CD14-positive monocyte (primary cell): ENCODE results near the gene NCAM1. TPM values are rescaled to one million over a fixed set of nuclear protein-coding genes. Genes with fewer than 3 reads are reported as not detected.
A peak's percentile ranks its signal among the peaks of the same experiment; 100 is the strongest.

Experiments used
- DNase-seq, 3 donors: peaks; one replicate each; pipeline ENCODE4 v3.0.0-alpha.2; 2011 to 2022
- H2AFZ ChIP-seq: 2 replicates; pipeline ENCODE4 v1.6.0; 2012; ENCODE audit warnings: mild to moderate bottlenecking, low read depth, low read length, inconsistent platforms; ENCODE audit not compliant: insufficient read depth, poor library complexity, severe bottlenecking
- H3K27ac ChIP-seq, 2 donors: 1 replicate in 1 of 2; 2 replicates in 1 of 2; pipeline ENCODE4 v1.5.1; 2012 to 2013; ENCODE audit warnings: low read length in 2 of 2, control low read depth in 1 of 2, inconsistent platforms in 1 of 2, low read depth in 1 of 2, mild to moderate bottlenecking in 1 of 2
- H3K27me3 ChIP-seq, 2 donors: one replicate each; pipeline versions ENCODE4 v1.6.0 to v1.6.1; 2011 to 2013; ENCODE audit warnings: low read length in 2 of 2; ENCODE audit not compliant: control insufficient read depth in 2 of 2, insufficient read depth in 2 of 2
- H3K36me3 ChIP-seq, 2 donors: replicated peaks in 1 of 2; 1 replicate in 1 of 2; 2 replicates in 1 of 2; pipeline versions ENCODE4 v1.5.1 to v1.6.1; 2012 to 2013; ENCODE audit warnings: low read length in 2 of 2, control low read depth in 1 of 2, inconsistent platforms in 1 of 2, mild to moderate bottlenecking in 1 of 2; ENCODE audit not compliant: insufficient read depth in 2 of 2, control insufficient read depth in 1 of 2
- H3K4me1 ChIP-seq, 2 donors: 1 replicate in 1 of 2; 2 replicates in 1 of 2; pipeline versions ENCODE4 v1.5.1 to v1.6.1; 2012 to 2013; ENCODE audit warnings: low read length in 2 of 2, control low read depth in 1 of 2, inconsistent platforms in 1 of 2, mild to moderate bottlenecking in 1 of 2, moderate library complexity in 1 of 2; ENCODE audit not compliant: insufficient read depth in 2 of 2, control insufficient read depth in 1 of 2
- H3K4me2 ChIP-seq: replicated peaks from 2 replicates; pipeline ENCODE3; 2012; ENCODE audit warnings: low read length, moderate library complexity, mild to moderate bottlenecking; ENCODE audit not compliant: poor library complexity, severe bottlenecking; ENCODE audit errors: extremely low read depth
- H3K4me3 ChIP-seq, 3 experiments: fragments of 200-600 bp in 1 of 3; sonication (generic) in 1 of 3; replicated peaks in 1 of 3; 1 replicate in 2 of 3; 2 replicates in 1 of 3; pipeline ENCODE4 v1.5.1; 2011 to 2013; ENCODE audit warnings: low read length in 3 of 3, mild to moderate bottlenecking in 3 of 3, control low read depth in 2 of 3, low read depth in 2 of 3, inconsistent platforms in 1 of 3, moderate library complexity in 1 of 3
- H3K79me2 ChIP-seq: 2 replicates; pipeline ENCODE4 v1.6.0; 2012; ENCODE audit warnings: mild to moderate bottlenecking, control low read depth, inconsistent platforms, low read length, moderate library complexity; ENCODE audit not compliant: insufficient read depth
- H3K9ac ChIP-seq: 2 replicates; pipeline ENCODE4 v1.6.0; 2017; ENCODE audit warnings: low read length, mild to moderate bottlenecking; ENCODE audit not compliant: insufficient read depth, poor library complexity, severe bottlenecking
- H3K9me3 ChIP-seq, 2 donors: replicated peaks in 1 of 2; 1 replicate in 1 of 2; 2 replicates in 1 of 2; pipeline versions ENCODE4 v1.5.1 to v1.6.1; 2012 to 2013; ENCODE audit warnings: low read length in 2 of 2, control low read depth in 1 of 2; ENCODE audit not compliant: control insufficient read depth in 1 of 2, insufficient read depth in 1 of 2
- H4K20me1 ChIP-seq: 2 replicates; pipeline ENCODE4 v1.6.0; 2012; ENCODE audit warnings: mild to moderate bottlenecking, low read length, control low read depth, moderate library complexity; ENCODE audit not compliant: insufficient read depth
- H3K27ac Mint-ChIP-seq, 7 donors: one replicate each; pipeline ENCODE4 v1.8.0; 2020; ENCODE audit warnings: mild to moderate bottlenecking in 7 of 7, mixed read lengths in 7 of 7, moderate library complexity in 6 of 7, inconsistent platforms in 2 of 7
- H3K27me3 Mint-ChIP-seq, 3 donors: one replicate each; pipeline ENCODE4 v1.8.0; 2021 to 2022; ENCODE audit warnings: low read depth in 3 of 3, mild to moderate bottlenecking in 3 of 3, mixed read lengths in 3 of 3, moderate library complexity in 3 of 3, inconsistent platforms in 1 of 3
- H3K36me3 Mint-ChIP-seq, 2 donors: one replicate each; pipeline ENCODE4 v1.8.0; 2020; ENCODE audit warnings: mixed read lengths in 2 of 2, inconsistent platforms in 1 of 2, mild to moderate bottlenecking in 1 of 2
- H3K4me1 Mint-ChIP-seq: one replicate; pipeline ENCODE4 v1.8.0; 2020; ENCODE audit warnings: mild to moderate bottlenecking, mixed read lengths
- H3K4me3 Mint-ChIP-seq, 2 donors: one replicate each; pipeline ENCODE4 v1.8.0; 2020; ENCODE audit warnings: mild to moderate bottlenecking in 2 of 2, mixed read lengths in 2 of 2, moderate library complexity in 1 of 2
- H3K9me3 Mint-ChIP-seq, 7 donors: one replicate each; pipeline ENCODE4 v1.8.0; 2020 to 2022; ENCODE audit warnings: mixed read lengths in 7 of 7, mild to moderate bottlenecking in 6 of 7, moderate library complexity in 6 of 7, inconsistent platforms in 2 of 7
- WGBS: methylation state at CpG from one replicate; pipeline ENCODE4 v1.1.5; 2013; ENCODE audit warnings: missing lambda C conversion rate; ENCODE audit not compliant: insufficient coverage; 5-methylcytosine and 5-hydroxymethylcytosine counted together
- intact Hi-C, 2 donors: fragments of 100-400 bp; cut with micrococcal nuclease; formaldehyde crosslinking; loops; one replicate each; pipeline versions ENCODE4 v1.15.0 to v1.15.1; 2023
- polyA plus RNA-seq, 3 donors: library from polyadenylated mRNA; depleted of rRNA in 1 of 3; unstranded in 2 of 3; stranded (reverse) in 1 of 3; fragments of 300-500 nt in 2 of 3; fragments of >200 nt in 1 of 3; fragmentation: Illumina TruSeq in 2 of 3; gene quantifications; 1 replicate in 2 of 3; 2 replicates in 1 of 3; pipeline ENCODE4 v1.2.3, GENCODE V29; 2012 to 2021
- TF ChIP-seq, protein P1 (sequence below): fragments of 200-600 bp; IDR thresholded peaks from one replicate; pipeline ENCODE4 v1.8.0; 2022; ENCODE audit warnings: antibody characterized with exemption, mild to moderate bottlenecking

Gene NCAM1
- polyA plus RNA-seq, 3 donors, result 0.65 to 0.69 TPM; not detected in 1

DNA sequence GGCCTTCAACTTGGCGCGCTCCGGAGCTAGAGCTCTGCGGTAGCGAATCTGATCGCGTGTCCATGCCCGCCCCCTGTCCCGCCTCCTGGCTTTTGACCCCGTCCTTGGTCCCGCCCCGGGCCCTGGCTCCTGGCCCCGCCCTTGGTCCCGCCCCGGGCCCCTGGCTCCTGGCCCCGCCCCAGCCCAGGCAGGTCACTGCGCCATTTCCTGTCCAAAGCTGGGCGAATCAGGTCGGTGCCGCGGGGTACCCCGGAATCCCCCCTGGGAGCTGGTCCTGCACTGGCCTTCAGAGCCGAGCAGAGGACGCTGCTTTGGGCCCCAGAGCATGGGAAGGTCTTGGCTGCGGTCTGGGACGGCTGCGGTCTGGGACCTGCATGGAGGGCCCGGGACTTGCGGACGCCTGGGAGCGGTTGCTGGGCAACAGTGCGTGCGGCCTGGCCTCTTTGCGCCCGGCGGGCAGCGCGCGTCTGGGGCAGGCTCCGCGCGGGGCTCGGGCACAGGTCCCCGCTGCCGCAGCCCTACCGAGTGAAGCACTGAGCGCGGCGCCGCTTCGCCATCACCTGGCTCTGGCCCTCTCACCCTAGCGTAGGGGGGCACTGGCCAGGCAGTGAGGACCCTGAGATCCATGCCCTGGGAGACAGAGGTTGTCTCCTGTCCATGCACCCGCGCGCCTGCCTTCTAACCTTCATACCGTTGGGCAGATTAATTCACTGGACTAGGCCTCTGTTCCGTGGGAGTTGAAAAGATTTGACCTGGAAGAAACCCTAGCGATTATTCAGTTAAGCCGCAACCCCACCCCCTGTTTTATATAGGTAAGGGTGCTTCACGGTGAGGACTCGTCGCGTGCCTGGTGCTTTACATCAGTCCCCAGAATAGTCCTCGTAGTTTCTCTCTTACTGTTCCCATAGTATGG lies 353.4 kb downstream of the NCAM1 start, which contains the start of gene TTC12:
Gene TTC12, plus strand, starts transcription at position 195 of the 913 bp plus-strand sequence. CDS start 1,675 bp downstream, outside the sequence.
- peak; percentile 85 to 91 (median 91) for DNase-seq
- intact Hi-C loops, result loop anchor here (5.0 to 10.0 kb wide), 5 partner anchors 458 to 1550 kb away; partner anchors contain the start of genes ZW10 (in 2 of the 2), CLDN25 (in 1 of the 2), PPP2R1B (in 1 of the 2) and USP28 (in 1 of the 2)

DNA sequence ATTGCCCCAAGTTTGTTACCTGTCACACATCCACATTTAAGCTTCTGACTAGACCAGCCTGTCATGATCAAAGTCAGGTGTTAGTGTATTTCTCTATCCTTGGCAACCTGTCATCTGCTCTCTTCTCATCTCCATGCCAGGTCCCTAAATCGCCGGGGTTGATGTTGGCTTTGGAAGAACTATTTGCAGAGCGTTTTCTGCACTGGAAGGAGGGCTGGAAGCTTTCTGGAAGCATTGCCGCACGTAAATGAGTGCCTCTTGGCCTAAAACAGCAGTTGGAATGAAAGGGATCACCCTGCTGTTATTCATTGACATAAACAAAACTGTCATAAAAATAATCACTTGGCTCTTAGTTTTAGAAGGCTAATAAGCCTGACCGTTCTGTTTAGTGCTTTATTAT lies 354.6 kb downstream of the NCAM1 start:
- no CpG with 5 or more reads among the region's 6 CpGs for WGBS
- intact Hi-C loops, result loop anchor here (10.0 kb wide), 4 partner anchors 459 to 1551 kb away; partner anchors contain the start of genes CLDN25 (in 1 of the 2), PPP2R1B (in 1 of the 2), USP28 (in 1 of the 2) and ZW10 (in 1 of the 2)

More for the DNA sequence above, 353.4 kb downstream of the NCAM1 start, which contains the start of gene TTC12:
- H3K4me3 Mint-ChIP-seq, result peak within 1 kb of the TSS; percentile 89 to 90
- Histone ChIP-seq H3K4me2 (peak within 1 kb of the TSS; percentile 86), H3K79me2 (no peaks in the 10 kb centered on the region), H3K9me3 (no peaks in the 10 kb centered on the region), H3K4me1 (peaks cover 11 to 13% of the 10 kb centered on the region in 2 donors), H3K36me3 (no peaks in the 10 kb centered on the region), H3K9ac (peak within 1 kb of the TSS; percentile 77), H3K27ac (peak within 1 kb of the TSS; percentile 36 to 81), H3K27me3 (no peaks in the 10 kb centered on the region), H3K4me3 (peak within 1 kb of the TSS; percentile 73 to 88 (median 73)), H2AFZ (peak within 1 kb of the TSS; percentile 97), H4K20me1 (no peaks in the 10 kb centered on the region)
- H3K36me3 Mint-ChIP-seq, result peaks cover 0 to 5% of the 10 kb centered on the region in 2 donors
- H3K9me3 Mint-ChIP-seq, result no peaks in the 10 kb centered on the region
- peaks cover 11% of the 10 kb centered on the region for H3K4me1 Mint-ChIP-seq
- under 1% methylated on average over 52 of the region's 64 CpGs for WGBS
- peak within 1 kb of the TSS; percentile 80 to 96 (median 94) for H3K27ac Mint-ChIP-seq
- TF ChIP-seq, protein P1, sequence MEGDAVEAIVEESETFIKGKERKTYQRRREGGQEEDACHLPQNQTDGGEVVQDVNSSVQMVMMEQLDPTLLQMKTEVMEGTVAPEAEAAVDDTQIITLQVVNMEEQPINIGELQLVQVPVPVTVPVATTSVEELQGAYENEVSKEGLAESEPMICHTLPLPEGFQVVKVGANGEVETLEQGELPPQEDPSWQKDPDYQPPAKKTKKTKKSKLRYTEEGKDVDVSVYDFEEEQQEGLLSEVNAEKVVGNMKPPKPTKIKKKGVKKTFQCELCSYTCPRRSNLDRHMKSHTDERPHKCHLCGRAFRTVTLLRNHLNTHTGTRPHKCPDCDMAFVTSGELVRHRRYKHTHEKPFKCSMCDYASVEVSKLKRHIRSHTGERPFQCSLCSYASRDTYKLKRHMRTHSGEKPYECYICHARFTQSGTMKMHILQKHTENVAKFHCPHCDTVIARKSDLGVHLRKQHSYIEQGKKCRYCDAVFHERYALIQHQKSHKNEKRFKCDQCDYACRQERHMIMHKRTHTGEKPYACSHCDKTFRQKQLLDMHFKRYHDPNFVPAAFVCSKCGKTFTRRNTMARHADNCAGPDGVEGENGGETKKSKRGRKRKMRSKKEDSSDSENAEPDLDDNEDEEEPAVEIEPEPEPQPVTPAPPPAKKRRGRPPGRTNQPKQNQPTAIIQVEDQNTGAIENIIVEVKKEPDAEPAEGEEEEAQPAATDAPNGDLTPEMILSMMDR, result no peak
- H3K27me3 Mint-ChIP-seq, result peaks cover 0 to 3% (median 0%) of the 10 kb centered on the region in 3 donors

More for the DNA sequence above, 354.6 kb downstream of the NCAM1 start:
- no peak overlapping the region for H3K4me2 ChIP-seq
- no peaks in the 10 kb centered on the region for H3K27me3 ChIP-seq
- TF ChIP-seq, protein P1, result no peak
- no peak overlapping the region for H3K27ac ChIP-seq
- H3K4me3 ChIP-seq, result no peak overlapping the region
- Mint-ChIP-seq H3K4me3 (no peak overlapping the region), H3K36me3 (peaks cover 0 to 5% of the 10 kb centered on the region in 2 donors), H3K4me1 (peaks cover 11% of the 10 kb centered on the region), H3K27ac (peak overlapping the region in 1 of 7 donors; percentile 85), H3K27me3 (peaks cover 0 to 2% (median 0%) of the 10 kb centered on the region in 3 donors), H3K9me3 (peaks cover 0 to 2% (median 0%) of the 10 kb centered on the region in 7 donors)
- H3K36me3 ChIP-seq, result no peaks in the 10 kb centered on the region
- peaks cover 11 to 13% of the 10 kb centered on the region in 2 donors for H3K4me1 ChIP-seq
- H2AFZ ChIP-seq, result no peak overlapping the region
- no peaks in the 10 kb centered on the region for H3K9me3 ChIP-seq
- H4K20me1 ChIP-seq, result no peaks in the 10 kb centered on the region
- no peak for DNase-seq
- H3K9ac ChIP-seq, result no peak overlapping the region
- H3K79me2 ChIP-seq, result no peaks in the 10 kb centered on the region
